Activated CD4-positive, CD25-positive, alpha-beta regulatory T cell treated with anti-CD3 and anti-CD28 coated beads, Interleukin-2, amount 50 U/mL, for 16 hours (primary cell): ENCODE data around the gene ZBTB46.
"Not testable (repeated sequence)": the region's sequence is repeated elsewhere in the genome, so short reads cannot be mapped to it uniquely, and the experiment has no call there.

Source experiments
- DNase-seq: peaks from one replicate; pipeline ENCODE4 v3.0.0-alpha.2; 2020; ENCODE audit warnings: low read depth, low spot score

Gene ZBTB46

DNA sequence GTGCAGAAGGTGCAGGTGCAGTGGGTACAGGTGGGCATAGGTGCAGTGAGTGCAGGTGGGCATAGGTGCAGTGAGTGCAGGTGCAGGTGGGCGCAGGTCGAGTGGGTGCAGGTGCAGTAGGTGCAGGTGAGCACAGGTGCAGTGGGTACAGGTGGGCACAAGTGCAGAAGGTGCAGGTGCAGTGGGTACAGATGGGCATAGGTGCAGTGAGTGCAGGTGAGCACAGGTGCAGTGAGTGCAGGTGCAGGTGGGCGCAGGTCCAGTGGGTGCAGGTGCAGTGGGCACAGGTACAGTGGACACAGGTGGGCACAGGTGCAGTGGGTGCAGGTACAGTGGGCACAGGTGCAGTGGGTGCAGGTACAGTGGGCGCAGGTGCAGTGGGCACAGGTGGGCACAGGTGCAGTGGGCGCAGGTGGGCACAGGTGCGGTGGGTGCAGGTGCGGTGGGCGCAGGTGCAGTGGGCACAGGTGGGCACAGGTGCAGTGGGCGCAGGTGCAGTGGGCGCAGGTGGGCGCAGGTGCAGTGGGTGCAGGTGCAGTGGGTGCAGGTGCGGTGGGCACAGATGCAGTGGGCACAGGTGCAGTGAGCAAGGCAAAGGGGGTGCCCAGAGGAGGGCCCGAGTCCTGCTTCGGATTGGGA lies 15.3 kb downstream of the ZBTB46 start:
- DNase-seq: no peak

DNA sequence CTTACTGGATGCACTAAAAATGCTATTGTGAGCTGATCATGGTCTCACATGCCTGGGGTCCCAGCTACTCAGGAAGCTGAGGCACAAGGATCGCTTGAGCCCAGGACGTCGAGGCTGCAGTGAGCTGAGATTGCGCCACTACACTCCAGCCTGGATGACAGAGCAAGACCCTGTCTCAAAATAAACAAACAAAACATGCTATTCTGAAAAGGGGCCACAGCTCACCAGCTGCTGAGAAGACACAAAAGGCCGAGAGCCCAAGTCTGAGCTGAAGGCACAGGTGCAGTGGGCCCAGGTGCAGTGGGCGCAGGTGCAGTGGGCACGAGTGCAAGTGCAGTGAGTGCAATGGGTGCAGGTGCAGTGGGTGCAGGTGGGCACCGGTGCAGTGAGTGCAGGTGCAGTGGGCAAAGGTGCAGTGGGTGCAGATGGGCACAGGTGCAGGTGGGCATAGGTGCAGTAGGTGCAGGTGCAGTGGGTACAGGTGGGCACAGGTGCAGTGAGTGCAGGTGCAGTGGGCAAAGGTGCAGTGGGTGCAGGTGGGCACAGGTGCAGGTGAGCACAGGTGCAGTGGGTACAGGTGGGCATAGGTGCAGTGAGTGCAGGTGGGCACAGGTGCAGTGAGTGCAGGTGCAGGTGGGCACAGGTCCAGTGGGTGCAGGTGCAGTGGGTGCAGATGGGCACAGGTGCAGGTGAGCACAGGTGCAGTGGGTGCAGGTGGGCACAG lies 16.0 kb downstream of the ZBTB46 start:
- DNase-seq: no peak

DNA sequence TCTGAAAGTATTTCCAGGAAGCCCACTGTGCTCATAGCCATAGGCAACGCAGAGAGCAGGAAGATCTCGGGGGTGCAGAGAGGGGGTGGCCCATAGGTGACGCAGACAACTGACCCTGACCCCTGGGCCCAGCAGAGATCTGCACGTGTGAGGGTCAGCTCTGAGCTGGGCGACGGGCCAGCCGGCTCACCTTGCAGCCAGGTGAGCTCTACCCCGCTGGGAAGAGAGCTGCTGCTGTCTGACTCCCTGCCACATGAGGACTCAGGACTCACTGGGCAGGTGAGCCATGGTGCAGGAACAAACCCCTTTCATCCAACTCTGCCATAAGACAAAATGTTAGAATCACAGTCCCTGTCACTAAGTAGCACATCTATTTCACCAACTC lies 19.6 kb downstream of the ZBTB46 start:
- DNase-seq: no peak

DNA sequence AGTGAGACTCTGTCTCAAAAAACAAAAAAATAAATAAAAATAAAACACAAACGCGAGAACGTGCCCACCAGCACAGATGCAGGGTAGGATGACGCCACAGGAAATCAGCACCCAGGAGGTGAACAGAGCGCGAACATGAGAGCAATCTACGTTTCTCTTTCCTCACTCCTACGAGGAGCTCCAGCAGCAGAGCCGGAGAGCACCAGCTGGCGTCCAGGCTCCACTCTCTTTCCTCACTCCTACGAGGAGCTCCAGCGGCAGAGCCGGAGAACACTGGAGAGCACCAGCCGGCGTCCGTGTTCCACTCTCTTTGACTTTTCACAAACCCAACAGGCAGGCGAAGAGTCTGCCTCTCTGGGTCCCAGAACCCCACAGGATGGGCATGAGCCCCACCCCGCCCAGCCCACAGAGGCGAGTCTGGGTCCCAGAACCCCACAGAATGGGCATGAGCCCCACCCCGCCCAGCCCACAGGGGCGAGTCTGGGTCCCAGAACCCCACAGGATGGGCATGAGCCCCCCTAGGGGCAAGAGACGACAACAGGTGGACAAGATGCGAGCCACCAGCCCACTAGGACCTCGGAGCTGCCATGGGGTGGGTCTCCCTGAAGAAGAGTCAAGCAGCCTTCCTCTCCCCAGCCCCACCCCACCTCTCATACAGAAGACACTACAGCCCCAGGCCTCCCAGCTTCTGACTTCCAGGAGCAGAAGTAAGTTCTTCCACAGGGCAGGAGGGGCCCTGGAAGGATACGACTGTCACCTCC lies 20.2 kb downstream of the ZBTB46 start:
- DNase-seq: no peak

DNA sequence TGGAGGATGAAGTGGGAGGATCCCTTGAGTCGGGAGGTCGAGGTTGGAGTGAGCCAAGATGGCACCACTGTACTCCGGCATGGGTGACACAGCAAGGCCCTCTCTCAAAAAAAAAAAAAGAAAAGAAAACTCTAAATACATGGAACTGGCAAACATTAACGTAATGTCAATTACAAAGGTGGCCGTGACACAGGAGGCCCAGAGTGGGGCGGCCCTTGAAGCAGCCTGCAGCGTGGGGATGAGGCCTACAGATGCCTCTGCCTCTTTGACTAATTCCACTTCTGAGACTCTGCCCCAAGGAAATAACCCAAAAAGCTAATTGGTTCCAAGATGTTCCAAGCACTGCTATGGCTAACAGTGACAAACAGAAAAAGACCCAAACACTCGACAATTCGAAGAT lies 21.2 kb downstream of the ZBTB46 start:
- DNase-seq: no peak

DNA sequence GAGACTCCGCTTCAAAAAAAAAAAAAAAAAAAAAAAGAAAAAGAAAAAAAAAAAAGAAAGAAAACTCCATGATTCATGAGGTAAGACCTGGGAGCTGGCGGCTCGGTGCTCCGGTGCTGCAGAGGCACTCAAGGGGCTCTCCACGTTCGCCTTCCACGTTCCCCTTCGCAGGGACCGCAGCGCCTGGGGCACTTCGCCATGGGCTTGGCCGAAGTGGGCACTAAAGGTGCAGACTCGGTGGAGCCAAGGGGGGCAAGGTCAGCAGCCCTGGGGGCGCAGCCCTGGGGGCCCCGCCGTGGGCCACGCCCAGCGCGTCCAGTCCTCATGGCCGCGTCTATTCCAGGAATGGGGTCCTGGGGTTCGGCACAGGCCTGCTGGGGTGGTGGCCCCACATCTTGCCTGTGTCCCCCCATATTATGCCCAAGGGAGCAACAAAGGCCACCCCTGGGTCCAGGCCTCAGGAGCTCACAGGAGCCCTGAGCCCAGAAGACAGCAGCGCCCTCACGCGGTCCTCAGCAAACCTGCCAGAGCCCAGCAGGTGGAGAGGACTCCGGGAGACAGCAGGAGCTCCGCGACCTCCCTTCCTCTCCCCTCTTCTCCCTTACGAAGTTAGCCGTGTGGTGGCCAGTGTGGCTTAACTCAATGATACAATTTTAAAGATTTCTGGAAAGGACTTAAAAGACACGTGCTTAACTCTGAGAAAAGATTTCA lies 21.9 kb downstream of the ZBTB46 start:
- DNase-seq: no peak

DNA sequence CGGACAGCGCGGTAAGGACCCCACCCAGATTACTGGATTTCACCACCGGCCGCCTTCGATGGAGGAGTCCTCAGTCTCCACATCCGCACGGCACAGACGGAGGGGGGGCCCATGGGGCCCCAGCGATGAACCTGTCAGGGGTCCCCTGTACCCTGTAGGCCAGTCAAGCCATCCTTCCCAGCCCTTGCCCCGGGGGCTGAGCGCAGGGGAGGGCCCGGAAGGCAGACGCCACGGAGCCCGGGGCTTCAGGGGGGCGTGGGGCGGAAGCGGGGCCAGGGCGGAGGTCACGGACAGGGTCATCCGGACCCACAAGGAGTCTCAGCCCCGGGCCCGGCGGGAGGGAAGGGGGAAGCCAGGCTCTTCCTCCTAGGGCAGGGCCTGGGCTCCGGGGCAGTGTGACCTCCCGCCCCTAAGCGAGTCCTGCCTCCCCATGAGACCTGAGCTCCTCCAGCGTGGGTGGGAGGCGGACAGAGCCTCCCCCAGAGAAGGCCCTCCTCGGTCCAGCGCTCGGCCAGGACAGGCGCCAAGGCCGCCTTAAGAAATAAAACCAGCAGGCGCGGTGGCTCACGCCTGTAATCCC lies 22.8 kb downstream of the ZBTB46 start:
- no peak for DNase-seq

DNA sequence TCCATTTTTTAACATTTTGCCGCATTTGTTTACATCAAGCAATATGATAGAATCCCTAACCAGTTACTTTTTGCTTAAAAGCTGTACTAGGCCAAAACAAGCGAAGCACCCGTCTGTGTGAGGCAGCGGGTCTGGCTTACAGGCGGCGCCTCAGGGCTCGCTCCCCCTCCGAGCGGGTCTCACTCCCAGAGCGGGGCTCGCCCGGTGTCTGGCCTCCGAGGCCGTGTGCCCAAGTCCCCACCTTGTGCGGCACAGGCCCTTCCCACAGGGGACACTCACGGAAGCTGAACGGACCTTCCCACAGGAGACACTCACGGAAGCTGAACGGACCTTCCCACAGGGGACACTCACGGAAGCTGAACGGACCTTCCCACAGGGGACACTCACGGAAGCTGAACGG lies 23.4 kb downstream of the ZBTB46 start:
- DNase-seq: no peak

DNA sequence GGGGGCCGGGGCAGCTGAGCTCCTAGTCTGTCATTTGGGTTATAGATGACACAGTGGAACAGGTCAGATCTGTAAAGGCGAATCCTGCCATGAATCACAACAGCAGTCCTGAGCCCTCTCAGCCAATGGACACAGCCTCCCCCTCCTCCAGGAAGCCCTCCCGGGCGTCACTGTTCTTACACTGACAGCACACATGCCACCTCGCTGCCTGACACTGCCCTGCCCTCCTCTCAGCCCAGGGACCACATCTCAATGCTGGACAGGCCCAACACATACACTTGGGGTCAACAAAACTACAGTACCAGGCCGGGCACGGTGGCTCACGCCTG lies 26.8 kb downstream of the ZBTB46 start:
- DNase-seq: no peak

DNA sequence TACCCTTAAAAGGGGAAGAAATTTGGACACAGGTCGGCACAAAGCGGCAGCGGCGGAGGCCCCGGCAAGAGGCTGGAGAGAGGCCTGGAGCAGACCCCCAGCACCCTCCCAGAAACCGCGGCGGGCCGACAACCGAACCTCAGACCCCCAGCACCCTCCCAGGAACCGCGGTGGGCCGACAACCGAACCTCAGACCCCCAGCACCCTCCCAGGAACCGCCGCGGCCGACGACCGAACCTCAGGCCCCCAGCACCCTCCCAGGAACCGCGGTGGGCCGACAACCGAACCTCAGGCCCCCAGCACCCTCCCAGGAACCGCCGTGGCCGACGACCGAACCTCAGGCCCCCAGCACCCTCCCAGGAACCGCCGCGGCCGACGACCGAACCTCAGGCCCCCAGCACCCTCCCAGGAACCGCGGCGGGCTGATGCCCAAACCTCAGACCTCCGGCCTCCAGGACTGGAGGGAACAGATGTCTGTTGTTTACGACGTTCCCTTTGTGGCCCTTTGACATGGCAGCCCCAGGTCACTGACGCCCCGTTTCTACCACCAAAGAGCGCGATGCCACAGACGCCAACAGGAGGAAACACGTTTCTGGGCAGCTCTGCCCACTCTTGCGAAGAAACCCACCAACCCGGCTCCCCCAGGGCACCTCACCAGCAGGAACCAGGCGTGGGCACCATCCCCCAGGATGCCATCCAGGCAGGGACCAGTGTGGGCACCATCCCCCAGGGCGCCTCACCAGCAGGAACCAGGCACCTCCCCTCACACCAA lies 28.4 kb downstream of the ZBTB46 start:
- no peak for DNase-seq

DNA sequence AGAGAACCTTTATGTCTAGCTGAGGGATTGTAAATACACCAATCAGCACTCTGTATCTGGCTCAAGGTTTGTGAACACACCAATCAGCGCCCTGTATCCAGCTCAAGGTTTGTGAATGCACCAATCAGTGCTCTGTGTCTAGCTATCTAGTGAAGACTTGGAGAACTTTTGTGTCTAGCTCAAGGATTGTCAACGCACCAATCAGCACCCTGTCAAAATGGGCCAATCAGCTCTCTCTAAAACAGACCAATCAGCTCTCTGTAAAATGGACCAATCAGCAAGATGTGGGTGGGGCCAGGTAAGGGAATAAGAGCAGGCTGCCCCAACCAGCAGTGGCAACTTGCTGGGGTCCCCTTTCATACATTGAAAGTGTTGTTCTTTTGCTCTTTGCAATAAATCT lies 29.9 kb downstream of the ZBTB46 start:
- DNase-seq: not testable (repeated sequence)

DNA sequence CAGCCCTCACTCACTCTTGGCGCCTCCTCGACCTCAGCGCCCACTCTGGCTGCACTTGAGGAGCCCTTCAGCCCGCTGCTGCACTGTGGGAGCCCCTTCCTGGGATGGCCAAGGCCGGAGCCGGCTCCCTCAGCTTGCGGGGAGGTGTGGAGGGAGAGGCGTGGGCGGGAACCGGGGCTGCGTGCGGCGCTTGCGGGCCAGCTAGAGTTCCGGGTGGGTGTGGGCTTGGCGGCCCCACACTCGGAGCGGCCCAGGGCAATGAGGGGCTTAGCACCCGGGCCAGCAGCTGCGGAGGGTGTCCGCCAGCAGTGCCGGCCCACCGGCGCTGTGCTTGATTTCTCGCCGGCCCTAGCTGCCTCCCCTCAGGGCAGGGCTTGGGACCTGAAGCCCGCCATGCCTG lies 30.7 kb downstream of the ZBTB46 start:
- not testable (repeated sequence) for DNase-seq

DNA sequence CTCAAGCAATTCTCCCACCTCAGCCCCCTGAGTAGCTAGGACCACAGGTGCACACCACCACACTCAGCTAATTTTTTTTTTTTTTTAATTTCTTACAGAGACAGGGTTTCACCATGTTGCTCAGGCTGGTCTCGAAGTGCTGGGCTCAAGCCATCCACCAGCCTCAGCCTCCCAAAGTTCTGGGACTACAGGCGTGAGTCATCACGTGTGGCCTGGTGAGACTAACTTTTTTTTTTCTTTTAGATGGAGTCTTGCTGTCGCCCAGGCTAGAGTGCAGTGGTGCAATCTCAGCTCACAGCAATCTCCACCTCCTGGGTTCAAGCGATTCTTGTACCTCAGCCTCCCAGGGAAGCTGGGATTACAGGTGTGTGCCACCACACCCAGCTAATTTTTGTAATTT lies 31.9 kb downstream of the ZBTB46 start:
- DNase-seq: not testable (repeated sequence)

DNA sequence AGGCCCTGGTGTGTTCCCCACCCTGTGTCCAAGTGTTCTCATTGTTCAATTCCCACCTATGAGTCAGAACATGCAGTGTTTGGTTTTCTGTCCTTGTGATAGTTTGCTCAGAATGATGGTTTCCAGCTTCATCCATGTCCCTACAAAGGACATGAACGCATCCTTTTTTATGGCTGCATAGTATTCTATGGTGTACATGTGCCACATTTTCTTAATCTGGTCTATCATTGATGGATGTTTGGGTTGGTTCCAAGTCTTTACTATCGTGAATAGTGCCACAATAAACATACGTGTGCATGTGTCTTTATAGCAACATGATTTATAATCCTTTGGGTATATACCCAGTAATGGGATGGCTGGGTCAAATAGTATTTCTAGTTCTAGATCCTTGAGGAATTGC lies 33.9 kb downstream of the ZBTB46 start:
- DNase-seq: not testable (repeated sequence)

DNA sequence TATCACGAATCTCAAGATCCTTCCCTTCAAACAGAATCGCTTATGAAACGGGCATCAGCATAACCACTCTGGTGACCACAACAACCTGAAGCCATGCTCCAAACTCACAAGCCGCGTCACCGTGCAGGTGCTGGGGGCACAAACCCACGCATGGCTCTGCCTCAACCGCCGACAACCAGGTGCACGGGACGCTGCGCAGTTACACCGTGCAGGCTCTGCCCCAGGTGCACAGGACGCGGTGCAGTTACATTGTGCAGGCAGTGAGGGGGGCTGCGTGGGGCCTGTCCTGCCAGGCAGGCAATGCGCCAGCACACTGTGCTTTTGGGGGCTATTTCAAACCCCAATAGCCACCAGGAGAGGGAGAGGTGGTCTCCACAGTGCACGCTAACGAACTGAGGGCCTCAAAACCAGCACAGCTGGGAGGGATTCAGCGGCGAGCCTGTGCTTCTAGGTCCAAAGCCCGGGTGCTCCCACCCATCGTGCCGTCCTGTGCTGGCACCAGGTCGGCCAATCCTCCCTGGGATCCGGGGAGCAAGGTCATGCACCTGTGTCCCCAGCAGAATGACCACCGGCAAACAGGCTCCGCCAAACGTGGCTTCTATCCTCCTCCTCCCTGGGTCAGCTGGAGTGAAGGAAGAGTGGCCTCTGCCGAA lies 35.8 kb downstream of the ZBTB46 start:
- DNase-seq: no peak

DNA sequence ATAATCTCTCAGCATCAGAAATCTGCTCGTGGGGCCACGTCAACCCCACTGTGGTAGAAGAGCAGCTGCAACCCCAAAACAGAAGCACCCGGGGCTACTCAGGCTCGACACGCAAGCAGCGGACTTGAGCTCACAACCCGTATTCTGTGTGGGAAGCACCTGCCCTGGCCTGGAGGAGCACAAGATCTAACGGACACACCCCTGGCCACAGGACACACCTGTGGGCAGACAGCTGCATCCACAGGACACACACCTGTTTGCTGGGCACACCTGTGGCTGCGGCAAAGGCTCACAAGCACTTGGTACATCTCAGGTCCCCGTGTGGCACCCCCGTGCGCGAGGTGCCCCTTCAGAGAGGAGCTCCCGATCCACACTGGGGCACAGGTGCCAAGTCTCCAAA lies 36.5 kb downstream of the ZBTB46 start:
- DNase-seq: no peak

DNA sequence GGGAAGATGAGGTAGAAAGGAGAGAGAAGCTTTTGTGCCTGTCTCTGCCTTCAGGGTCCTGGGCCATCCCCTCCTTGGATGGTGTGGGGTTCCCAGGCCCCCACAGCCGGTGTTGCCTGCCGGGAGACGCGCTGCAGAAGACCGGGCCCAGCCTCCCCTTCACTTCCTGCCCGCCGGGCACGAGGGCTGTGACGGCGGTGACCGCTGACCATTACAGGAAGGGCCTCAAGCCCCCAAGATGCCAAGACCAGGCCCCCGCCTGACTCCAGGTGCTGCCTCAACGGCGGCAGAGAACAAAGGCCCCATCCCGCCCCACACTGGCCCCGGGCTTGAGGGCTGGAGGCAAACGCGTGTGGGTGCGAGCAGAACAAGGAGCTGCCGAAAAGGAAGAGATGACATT lies 38.2 kb downstream of the ZBTB46 start:
- DNase-seq: no peak

DNA sequence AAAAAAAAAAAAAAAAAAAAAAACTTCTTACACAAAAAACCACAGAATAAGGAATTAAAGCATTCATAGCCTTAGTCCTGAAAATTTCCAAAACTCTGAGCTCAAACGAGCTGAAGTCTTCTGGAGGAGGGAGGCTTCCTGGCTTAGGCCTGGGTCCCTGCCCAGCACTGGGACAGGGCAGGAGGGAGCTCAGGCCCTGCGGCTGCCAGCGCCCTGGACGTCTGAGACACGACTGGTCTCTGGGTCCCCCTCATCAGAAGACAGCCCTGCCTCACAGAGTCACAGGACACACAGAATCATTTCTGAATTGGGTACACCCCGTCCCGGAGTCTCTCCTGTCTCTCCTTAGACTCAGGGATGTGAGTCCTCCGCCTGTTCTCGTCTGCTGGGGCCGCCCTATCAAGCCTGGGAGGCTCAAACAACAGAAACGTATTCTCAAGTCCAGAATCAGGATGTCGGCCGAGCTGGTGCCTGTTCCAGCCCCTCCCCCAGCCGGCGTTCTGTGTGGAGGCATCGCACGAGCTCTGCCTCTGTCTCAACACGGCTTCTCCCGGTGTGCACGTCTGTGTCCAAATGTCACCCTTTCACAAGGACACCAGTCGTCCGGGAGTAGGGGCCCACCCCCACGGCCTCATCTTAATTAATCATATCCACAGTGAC lies 39.4 kb downstream of the ZBTB46 start:
- no peak for DNase-seq

DNA sequence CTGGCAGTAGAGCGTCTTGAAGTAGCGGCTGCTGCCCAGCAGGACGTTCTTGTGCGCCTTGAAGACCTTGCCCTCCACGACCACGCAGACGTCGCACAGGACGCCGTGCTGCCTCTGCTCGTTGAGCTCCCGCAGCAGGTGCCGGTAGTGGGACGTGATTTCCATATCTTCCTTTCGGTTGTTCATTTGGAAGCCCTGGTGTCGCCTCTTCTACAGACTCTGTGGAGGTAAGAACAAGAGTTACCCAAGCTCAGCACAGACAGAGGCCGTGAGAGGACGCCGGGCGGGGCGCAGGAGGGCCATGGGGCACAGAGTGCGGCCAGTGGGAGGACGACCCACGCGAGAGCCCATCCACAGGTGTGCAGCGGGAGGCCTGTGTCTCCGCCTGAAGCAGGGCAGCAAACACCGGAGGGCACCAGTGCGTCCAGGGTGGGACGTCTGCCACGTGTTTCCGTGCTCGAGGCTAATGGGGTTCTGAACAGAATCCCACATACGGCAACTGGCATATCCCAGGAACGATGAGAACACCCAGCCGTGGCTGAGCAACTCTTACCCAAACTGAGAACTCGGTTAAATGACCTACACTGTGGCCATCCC lies 40.4 kb downstream of the ZBTB46 start:
- DNase-seq: no peak
